ENCODE measurements around the gene DOK6.
"Not testable (repeated sequence)": the region's sequence is repeated elsewhere in the genome, so short reads cannot be mapped to it uniquely, and the experiment has no call there.

The DOK6 gene

GRCh38 chr18:69808399-69808798, 407.7 kb downstream of the DOK6 start:
- DNase-seq = no peak

DNA sequence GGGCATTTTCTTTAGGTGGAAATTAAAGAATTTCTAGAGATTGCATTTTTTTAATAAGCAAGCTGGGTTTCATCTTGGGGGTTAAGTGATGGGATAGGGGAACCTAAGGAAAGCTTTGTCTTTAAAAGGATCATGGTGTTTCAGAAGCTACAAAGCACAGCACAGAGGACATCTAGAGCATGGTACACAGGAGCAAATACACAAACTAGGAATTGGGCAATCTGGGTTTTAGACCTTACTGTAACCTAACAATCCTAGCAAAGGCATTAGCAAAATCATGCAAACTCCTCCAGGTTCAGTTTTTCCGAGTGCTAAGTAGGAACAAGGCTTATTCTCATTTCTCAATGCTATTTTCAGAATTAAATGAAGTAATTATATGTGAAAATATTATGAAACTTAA, 412.9 kb downstream of the DOK6 start:
- no peak for DNase-seq

GRCh38 chr18:69814861-69815385, 414.2 kb downstream of the DOK6 start:
- DNase-seq = no peak

- no peak for DNase-seq
Measured at GRCh38 chr18:69817335-69817940, 416.8 kb downstream of the DOK6 start.

- DNase-seq = no peak
Measured at GRCh38 chr18:69819460-69819859, 418.8 kb downstream of the DOK6 start.

- no peak for DNase-seq
Measured at GRCh38 chr18:69820538-69820937, 419.9 kb downstream of the DOK6 start.

DNA sequence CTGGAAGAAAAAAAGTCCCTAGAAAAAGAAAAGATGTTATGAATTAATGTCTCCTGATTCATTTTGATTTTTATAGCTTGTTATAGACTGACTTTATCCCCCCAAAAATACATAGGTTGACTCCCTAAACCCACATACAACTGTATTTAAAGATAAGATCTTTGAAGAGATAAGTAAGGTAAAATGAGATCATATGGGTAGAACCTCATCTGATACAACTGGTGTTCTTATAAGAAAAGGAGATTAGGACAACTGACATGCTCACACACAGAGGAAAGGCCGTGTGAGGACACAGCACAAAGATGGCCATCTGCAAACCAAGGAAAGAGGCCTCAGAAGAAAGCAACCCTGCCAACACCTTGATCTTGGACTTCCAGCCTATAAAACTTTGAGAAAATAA, 429.5 kb downstream of the DOK6 start:
- no peak for DNase-seq

DNA sequence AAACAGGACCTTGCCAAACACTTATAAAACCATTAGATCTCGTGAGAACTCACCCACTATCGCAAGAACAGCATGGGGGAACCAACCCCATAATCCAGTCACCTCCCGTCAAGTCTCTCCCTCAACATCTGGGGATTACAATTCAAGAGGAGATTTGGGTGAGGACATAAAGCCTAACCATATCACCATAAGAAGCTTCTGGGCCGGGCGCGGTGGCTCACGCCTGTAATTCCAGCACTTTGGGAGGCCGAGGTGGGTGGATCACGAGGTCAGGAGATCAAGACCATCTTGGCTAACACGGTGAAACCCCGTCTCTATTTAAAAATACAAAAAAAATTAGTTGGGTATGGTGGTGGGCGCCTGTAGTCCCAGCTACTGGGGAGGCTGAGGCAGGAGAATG, 434.3 kb downstream of the DOK6 start:
- DNase-seq = not testable (repeated sequence)

GRCh38 chr18:69838003-69838402, 437.3 kb downstream of the DOK6 start:
- DNase-seq = no peak

- no peak for DNase-seq
Measured at GRCh38 chr18:69838620-69839411, 438.1 kb downstream of the DOK6 start.

DNA sequence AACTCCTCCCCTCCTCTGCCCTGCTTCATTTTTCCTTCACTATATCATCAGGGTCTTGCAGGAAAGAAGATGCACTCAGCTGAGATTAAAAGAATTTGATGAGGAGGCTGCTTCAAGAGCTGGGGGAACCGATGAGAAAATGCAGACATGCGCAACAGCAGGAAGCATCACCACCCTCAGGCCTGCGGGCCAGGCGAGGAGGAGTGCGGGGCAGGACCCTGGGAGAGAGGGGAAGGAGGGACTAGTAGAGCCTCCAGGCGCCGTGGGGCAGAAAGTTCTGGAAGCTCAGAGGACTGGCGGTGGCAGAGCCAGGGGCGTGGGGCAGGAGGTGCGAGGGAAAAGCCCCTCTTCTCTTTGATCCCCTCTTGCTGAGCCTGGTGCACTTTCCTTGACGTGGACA, 438.8 kb downstream of the DOK6 start:
- no peak for DNase-seq

- no peak for DNase-seq
Measured at GRCh38 chr18:69840001-69840400, 439.3 kb downstream of the DOK6 start.

- DNase-seq = no peak
Measured at GRCh38 chr18:69840445-69840844, 439.8 kb downstream of the DOK6 start.

DNA sequence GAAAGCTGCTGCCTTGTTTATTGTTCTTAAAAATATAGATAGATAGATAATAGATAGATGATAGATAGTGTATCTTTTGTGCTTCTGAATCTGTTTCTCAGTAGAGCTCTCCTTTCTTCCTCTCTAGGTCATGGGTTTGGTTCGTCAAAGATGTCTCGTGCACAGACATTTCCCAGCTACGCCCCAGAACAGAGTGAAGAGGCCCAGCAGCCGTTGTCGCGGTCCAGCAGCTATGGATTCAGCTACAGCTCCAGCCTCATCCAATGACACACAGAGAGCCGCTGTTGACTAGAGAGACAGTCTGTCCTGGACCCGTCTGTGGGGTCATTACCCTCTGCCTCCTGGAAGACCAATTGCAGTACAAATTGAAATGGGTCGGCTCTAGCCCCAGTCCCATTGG, 440.4 kb downstream of the DOK6 start:
- no peak for DNase-seq

- DNase-seq = no peak
Measured at GRCh38 chr18:69843015-69843414, 442.3 kb downstream of the DOK6 start.

DNA sequence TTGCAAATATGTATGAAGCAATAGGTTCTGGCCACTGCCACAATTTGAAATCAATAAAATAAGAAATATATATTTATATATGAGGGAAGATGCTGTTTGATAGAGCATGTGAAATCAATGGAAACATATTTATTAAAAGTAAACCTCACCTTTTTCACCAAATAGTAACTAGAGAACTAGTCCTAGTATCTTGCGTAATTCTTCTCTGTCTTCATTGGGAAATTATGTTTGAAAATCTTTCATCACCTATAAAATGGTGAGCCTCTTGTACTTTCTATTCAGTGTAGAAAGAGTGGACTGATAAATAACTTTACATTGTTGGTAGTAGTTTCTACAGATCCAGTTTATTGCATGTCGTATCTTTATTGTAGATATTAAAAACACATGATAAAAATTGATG, 444.0 kb downstream of the DOK6 start:
- no peak for DNase-seq

DNA sequence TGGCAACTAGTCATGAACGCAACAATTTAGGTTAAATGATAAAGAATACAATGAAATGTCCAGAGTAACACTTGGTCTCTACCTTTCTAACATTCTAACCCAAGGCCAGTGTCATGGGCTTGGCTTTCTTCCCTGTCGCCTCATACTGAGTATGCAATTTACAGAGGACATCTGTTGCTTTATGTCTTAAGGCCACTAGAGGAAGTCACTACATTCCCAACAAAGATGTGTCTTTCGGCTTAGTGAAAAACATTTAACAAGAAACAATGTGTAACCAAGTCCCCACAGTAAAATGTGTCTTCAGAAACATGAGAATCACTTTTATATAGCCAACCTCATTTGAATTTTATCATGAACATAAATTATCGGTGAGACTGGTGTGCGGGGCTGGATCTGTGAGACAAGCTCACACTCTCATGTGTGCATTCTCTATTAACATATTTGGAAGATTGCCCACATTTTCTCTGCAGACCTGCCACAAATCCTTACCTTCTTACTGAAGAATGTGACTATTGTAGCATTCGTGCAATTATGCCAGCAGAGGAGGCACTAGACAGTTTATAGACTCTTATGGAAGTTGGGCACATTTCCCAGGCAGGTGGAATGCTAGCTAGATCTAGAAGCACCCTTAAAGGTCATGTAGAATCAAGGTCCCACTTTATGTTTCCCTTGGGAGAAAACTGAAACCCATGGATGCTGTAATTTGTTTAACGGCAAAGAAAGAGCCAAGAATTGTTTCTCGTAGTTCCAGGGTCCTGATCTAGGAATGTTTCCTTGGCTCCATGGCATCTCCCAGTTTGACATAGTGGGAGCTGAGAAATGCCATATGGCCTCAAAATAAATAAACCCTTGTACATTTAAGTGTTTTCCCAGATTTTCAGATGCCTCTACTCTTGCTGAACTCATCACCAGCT, 445.2 kb downstream of the DOK6 start:
- DNase-seq = peak; percentile 5

DNA sequence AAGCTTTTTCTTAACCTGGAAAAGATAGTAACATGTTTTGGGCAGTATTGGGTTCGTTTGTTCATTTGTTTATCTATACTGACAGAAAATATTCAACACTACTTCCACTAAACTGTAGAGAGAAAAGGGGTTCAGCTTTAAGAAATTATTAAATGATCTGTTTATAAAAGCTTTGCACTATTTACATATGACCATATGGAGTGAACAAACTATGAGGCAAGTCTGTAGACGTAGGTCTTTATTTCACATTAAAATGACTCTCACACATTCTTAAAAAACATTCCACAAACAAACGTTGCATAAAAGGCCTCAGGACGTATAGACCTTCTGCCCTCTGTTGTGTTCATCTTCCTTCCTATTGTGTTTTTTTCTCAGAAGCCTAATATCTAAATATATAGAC, 452.4 kb downstream of the DOK6 start:
- DNase-seq = no peak

DNA sequence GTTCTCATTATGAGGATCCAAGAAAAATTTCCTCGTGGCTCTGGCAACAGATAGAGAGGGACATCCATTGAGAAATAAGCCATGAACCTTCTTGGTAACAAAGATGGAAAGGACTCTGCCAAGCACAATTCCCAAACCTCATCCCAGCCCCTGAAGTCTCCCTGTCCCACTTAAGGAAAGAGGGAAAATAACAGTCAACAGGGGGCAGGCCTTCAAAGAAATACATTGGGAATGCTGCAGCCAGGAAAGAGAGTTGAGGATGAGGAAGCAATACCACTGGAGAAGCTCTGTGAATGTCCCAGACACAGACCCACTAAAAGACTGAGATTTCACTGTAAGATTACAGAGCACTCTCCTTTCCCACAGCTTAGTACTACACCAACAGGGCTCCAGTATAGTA, 453.8 kb downstream of the DOK6 start:
- DNase-seq = no peak

DNA sequence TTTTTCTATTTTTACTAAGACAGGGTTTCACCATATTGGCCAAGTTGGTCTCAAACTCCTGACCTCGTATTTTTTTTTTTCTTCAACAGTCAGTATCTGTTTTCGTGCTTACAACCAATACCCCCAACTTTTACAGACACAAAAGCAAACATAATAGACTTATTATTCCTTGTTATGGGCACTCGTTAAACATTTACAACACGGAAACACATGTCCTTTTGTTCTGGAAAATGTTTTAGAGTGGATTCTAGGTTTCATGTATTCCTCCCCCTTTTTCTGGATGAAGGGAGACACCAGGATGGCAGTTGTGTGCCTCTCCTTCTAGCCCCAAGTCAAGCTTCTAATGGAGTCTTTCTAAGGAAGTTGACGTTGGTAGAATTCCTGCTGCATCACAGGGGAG, 458.2 kb downstream of the DOK6 start:
- no peak for DNase-seq

GRCh38 chr18:69864802-69865201, 464.1 kb downstream of the DOK6 start:
- DNase-seq = not testable (repeated sequence)

DNA sequence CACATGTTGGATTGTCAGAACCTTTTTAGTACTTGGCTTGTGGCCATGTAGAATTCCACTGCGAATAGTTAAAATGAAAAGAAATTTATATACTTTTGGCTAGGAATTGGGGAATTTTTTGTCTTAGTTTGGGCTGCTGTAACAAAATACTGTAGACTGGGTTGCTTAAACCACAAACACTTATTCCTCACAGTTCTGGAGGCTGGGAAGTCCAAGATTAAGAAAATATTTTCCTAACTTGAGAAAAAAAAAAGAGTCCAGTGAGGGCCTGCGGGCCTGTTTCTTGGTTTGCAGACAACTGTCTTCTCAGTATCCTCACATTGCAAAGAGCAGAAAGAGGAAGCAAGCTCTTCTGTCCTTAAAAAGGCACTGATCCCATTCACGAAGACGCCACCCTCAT, 465.1 kb downstream of the DOK6 start:
- DNase-seq = no peak

GRCh38 chr18:69866212-69866611, 465.5 kb downstream of the DOK6 start:
- DNase-seq = no peak
